ENCODE results near the gene RNASEH2C. TPM values are rescaled to one million over a fixed set of nuclear protein-coding genes. Genes with fewer than 3 reads are reported as not detected.
"Not testable (repeated sequence)": the region's sequence is repeated elsewhere in the genome, so short reads cannot be mapped to it uniquely, and the experiment has no call there.

Gene RNASEH2C
- total and polyA plus RNA-seq, 2 of the 4 experiments (the other 2 are of a cell fraction): 34.8 to 40.0 TPM

- H4K20me1 ChIP-seq (ENCODE audit: insufficient read depth, low read length); H3K18ac ChIP-seq (ENCODE audit: low read depth, low read length); H3K56ac ChIP-seq (ENCODE audit: extremely low read depth, insufficient read depth, low read length); POLR2A ChIA-PET (ENCODE audit: unreplicated experiment); H2AK9ac ChIP-seq (replicated peaks; ENCODE audit: low read depth, low read length, poor library complexity); H2AK5ac ChIP-seq (ENCODE audit: low read depth, low read length); H3K14ac ChIP-seq (replicated peaks; ENCODE audit: low read depth, low read length); in situ Hi-C loops (cut with MboI; ENCODE audit: low sequenced_read_pairs); H3K36me3 ChIP-seq (ENCODE audit: control insufficient read depth, insufficient read depth, low read length); H3K9me3 ChIP-seq (ENCODE audit: control insufficient read depth, insufficient read depth, low read length); BruUV-seq (replicated peaks); H3K23ac ChIP-seq (ENCODE audit: low read depth, low read length); H2BK120ac ChIP-seq (ENCODE audit: low read depth, low read length); H2BK5ac ChIP-seq (ENCODE audit: low read depth, low read length, poor library complexity, severe bottlenecking); H3K4ac ChIP-seq (ENCODE audit: low read depth, low read length); H2BK15ac ChIP-seq (ENCODE audit: low read depth, low read length); H3K9me1 ChIP-seq (ENCODE audit: insufficient read depth, low read length); H2BK20ac ChIP-seq (ENCODE audit: low read depth, low read length); H3K79me1 ChIP-seq (ENCODE audit: low read depth in 1 of 2, low read length in 2 of 2); dilution Hi-C loops (cut with HindIII; ENCODE audit: low sequenced_read_pairs, unreplicated experiment); ATAC-seq (ENCODE audit: low read depth); H3K4me1 ChIP-seq (ENCODE audit: control insufficient read depth, insufficient read depth, low read length); H3K9ac ChIP-seq (ENCODE audit: low read depth, low read length); H4K91ac ChIP-seq (ENCODE audit: insufficient read depth, low read depth, low read length); H3K4me3 ChIP-seq (ENCODE audit: insufficient read depth, low read depth, low read length); H4K8ac ChIP-seq (ENCODE audit: low read depth in 2 of 2, low read length in 2 of 2); H4K5ac ChIP-seq (ENCODE audit: low read depth, low read length); H3K27ac ChIP-seq (ENCODE audit: insufficient read depth, low read length): not testable (repeated sequence)
- peak; percentile 34 for DNase-seq
- intact Hi-C loops (cut with micrococcal nuclease): loop anchor here (1.0 kb wide), 2 partner anchors 111 to 283 kb away; no protein-coding TSS in a partner anchor
- Histone ChIP-seq H3K4me2 (ENCODE audit: low read depth, low read length) (peak overlapping the region; percentile 43; the same call in 1 of the 2 replicates), H2AFZ (replicated peaks; ENCODE audit: low read length, poor library complexity) (peak overlapping the region; percentile 72), H3K27me3 (ENCODE audit: control insufficient read depth, insufficient read depth, low read length) (peaks cover 19% of the 10 kb centered on the region)
- CTCF ChIA-PET: interaction anchor here (1.8 kb wide), 1 partner anchor 107 kb away, joined by 5 read pairs; no protein-coding TSS in a partner anchor
- WGBS, 2 experiments (ENCODE audit: extremely low coverage in 2 of 2, insufficient read length in 1 of 2): 7% methylated on average over 6 of the region's 14 CpGs; no CpG with 5 or more reads in 1 of the 2 experiments
- TF ChIP-seq SMC3 (IDR thresholded peaks at IDR 0.05; ENCODE audit: low read depth, low read length): peak; percentile 49; the same call in 1 of the 2 replicates
- peak; percentile 42 for TF ChIP-seq RAD21 (IDR thresholded peaks at IDR 0.05; ENCODE audit: low read length)
- peak; percentile 44 for TF ChIP-seq CTCF (conservative IDR thresholded peaks at IDR 0.05; ENCODE audit: low read depth, low read length)
- TF ChIP-seq RFX5 (IDR thresholded peaks at IDR 0.05; ENCODE audit: low read depth, low read length): 0 out of 2 replicates have a peak, but pooled peaks have one; percentile 47
Observed at GRCh38 chr11:65706303-65706763, 14.3 kb downstream of the RNASEH2C start.

All from IMR-90 (cell line).